GM12878 (cell line): ENCODE data around the gene EBI3. TPM values are rescaled to one million over a fixed set of nuclear protein-coding genes. Genes with fewer than 3 reads are reported as not detected.

Experiments used
- ATAC-seq: fragments of 200-7000 bp; cut with Tn5 transposase; 3 replicates; pipeline ENCODE4 v1.9.1; 2020; ENCODE audit warnings: mild to moderate bottlenecking, moderate library complexity
- BruUV-seq: library from RNA; stranded (reverse); fragments of 400-500 nt; replicated peaks from 2 replicates; lab custom pipeline; 2021; lab: Mats Ljungman, UMichigan
- CTCF ChIA-PET: fragments of 300-600 bp; sonication (Branson Sonifier 250); formaldehyde crosslinking; extraction: SDS; loops from one replicate; lab custom pipeline; 2021; ENCODE audit warnings: inconsistent platforms; lab: Yijun Ruan, JAX
- POLR2A ChIA-PET: fragments of 350-600 bp; formaldehyde crosslinking; extraction: SDS; loops from one replicate; lab custom pipeline; 2021; ENCODE audit warnings: inconsistent platforms; lab: Charles Lee
- RAD21 ChIA-PET: fragments of 300-600 bp; sonication (Branson Sonifier 250); formaldehyde crosslinking; loops from one replicate; lab custom pipeline; 2023; ENCODE audit warnings: antibody characterized with exemption; ENCODE audit not compliant: unreplicated experiment; lab: Charles Lee
- SMC1A ChIA-PET: fragments of 300-600 bp; sonication (Branson Sonifier 250); formaldehyde crosslinking; loops from one replicate; lab custom pipeline; 2023; ENCODE audit not compliant: unreplicated experiment, uncharacterized antibody; lab: Charles Lee
- DNase-seq: peaks from one replicate; pipeline ENCODE4 v3.0.0-alpha.2; 2011; ENCODE audit warnings: low read depth, low spot score
- FAIRE-seq: peaks from 3 replicates; lab custom pipeline; 2011; peaks lifted over from hg19 to GRCh38; lab: Jason Lieb, UNC
- H2AFZ ChIP-seq: 2 replicates; pipeline ENCODE4 v1.6.0; 2011; ENCODE audit warnings: low read depth, low read length, control low read depth; ENCODE audit not compliant: control insufficient read depth
- H3K27ac ChIP-seq: 2 replicates; pipeline ENCODE4 v1.5.1; 2011; ENCODE audit warnings: control low read depth; ENCODE audit not compliant: control insufficient read depth, insufficient read depth
- H3K27me3 ChIP-seq, 2 experiments: replicated peaks in 1 of 2; 2 replicates each; pipeline versions ENCODE4 v1.6.0 to v1.6.1; 2011; ENCODE audit warnings: low read length in 1 of 2; ENCODE audit not compliant: control insufficient read depth in 2 of 2, insufficient read depth in 2 of 2
- H3K36me3 ChIP-seq, 2 experiments: 2 replicates each; pipeline ENCODE4 v1.5.1; 2011; ENCODE audit warnings: low read length in 1 of 2; ENCODE audit not compliant: control insufficient read depth in 2 of 2, insufficient read depth in 2 of 2
- H3K4me1 ChIP-seq: 2 replicates; pipeline ENCODE4 v1.6.1; 2011; ENCODE audit warnings: mild to moderate bottlenecking, low read length, moderate library complexity, mixed read lengths; ENCODE audit not compliant: control insufficient read depth, insufficient read depth
- H3K4me2 ChIP-seq: 2 replicates; pipeline ENCODE4 v1.6.0; 2011; ENCODE audit warnings: control low read depth; ENCODE audit not compliant: control insufficient read depth, insufficient read depth
- H3K4me3 ChIP-seq: fragments of 200-600 bp; sonication (generic); 2 replicates; pipeline ENCODE4 v1.5.1; 2016
- H3K79me2 ChIP-seq: 2 replicates; pipeline ENCODE4 v1.6.0; 2011; ENCODE audit warnings: low read length; ENCODE audit not compliant: control insufficient read depth, insufficient read depth
- H3K9ac ChIP-seq: 2 replicates; pipeline ENCODE4 v1.8.0; 2011; ENCODE audit warnings: low read length, control low read depth, mixed read lengths; ENCODE audit not compliant: control insufficient read depth, insufficient read depth
- H3K9me3 ChIP-seq: replicated peaks from 3 replicates; pipeline ENCODE4 v1.5.1; 2011; ENCODE audit warnings: mild to moderate bottlenecking, low read length; ENCODE audit not compliant: control insufficient read depth, insufficient read depth
- H4K20me1 ChIP-seq: 2 replicates; pipeline ENCODE4 v1.6.0; 2011; ENCODE audit not compliant: control insufficient read depth, insufficient read depth
- CBX5 ChIP-seq: sonication (generic); IDR thresholded peaks from 2 replicates; pipeline ENCODE4 v1.6.1; 2016; ENCODE audit warnings: low read depth, moderate library complexity, mild to moderate bottlenecking, inconsistent platforms
- HDAC6 ChIP-seq: fragments of 200-600 bp; sonication (generic); IDR thresholded peaks from one replicate; pipeline ENCODE4 v1.8.0; 2017; ENCODE audit warnings: antibody characterized with exemption; ENCODE audit not compliant: unreplicated experiment
- HDGF ChIP-seq: fragments of 450-650 bp; IDR thresholded peaks from 2 replicates; pipeline ENCODE4 v1.6.1; 2016; ENCODE audit warnings: antibody characterized with exemption
- LARP7 ChIP-seq: fragments of 450-650 bp; IDR thresholded peaks from 2 replicates; pipeline ENCODE4 v1.6.1; 2017; ENCODE audit warnings: mild to moderate bottlenecking
- MLLT1 ChIP-seq: fragments of 450-650 bp; IDR thresholded peaks from 2 replicates; pipeline ENCODE4 v1.6.1; 2016; ENCODE audit warnings: mild to moderate bottlenecking
- NR2F1 ChIP-seq: fragments of 450-650 bp; conservative IDR thresholded peaks from 2 replicates; pipeline ENCODE4 v1.6.1; 2017; ENCODE audit warnings: mild to moderate bottlenecking
- RAD51 ChIP-seq: fragments of 450-650 bp; IDR thresholded peaks from 2 replicates; pipeline ENCODE4 v1.6.1; 2016; ENCODE audit warnings: moderate library complexity, mild to moderate bottlenecking, inconsistent platforms
- SMAD1 ChIP-seq: fragments of 450-650 bp; IDR thresholded peaks from 2 replicates; pipeline ENCODE4 v1.6.1; 2018; ENCODE audit warnings: mild to moderate bottlenecking, low read depth; ENCODE audit not compliant: partially characterized antibody
- SUZ12 ChIP-seq: fragments of 200-600 bp; sonication (generic); IDR thresholded peaks from one replicate; pipeline ENCODE4 v1.6.1; 2018; ENCODE audit warnings: antibody characterized with exemption, mild to moderate bottlenecking; ENCODE audit not compliant: unreplicated experiment
- ZNF217 ChIP-seq: fragments of 450-650 bp; IDR thresholded peaks from 2 replicates; pipeline ENCODE4 v1.6.1; 2017; ENCODE audit warnings: antibody characterized with exemption, mild to moderate bottlenecking
- ZZZ3 ChIP-seq: IDR thresholded peaks from 2 replicates; pipeline ENCODE4 v1.6.1; 2011; ENCODE audit warnings: low read depth; ENCODE audit not compliant: control insufficient read depth, insufficient read length
- WGBS: methylation state at CpG from one replicate; pipeline ENCODE4 v1.1.6; 2016; ENCODE audit warnings: low lambda C conversion rate; ENCODE audit not compliant: insufficient replicate concordance, insufficient coverage; ENCODE audit errors: missing lambda C conversion rate; 5-methylcytosine and 5-hydroxymethylcytosine counted together
- in situ Hi-C: fragments of 300-500 bp; cut with MboI; formaldehyde crosslinking; loops from 9 replicates; pipeline ENCODE4 v1.14.3; 2018; ENCODE audit warnings: mixed read lengths
- intact Hi-C: fragments of 100-400 bp; cut with micrococcal nuclease; formaldehyde crosslinking; loops from one replicate; pipeline ENCODE4 v1.14.2; 2022; ENCODE audit not compliant: unreplicated experiment
- polyA plus RNA-seq, 11 experiments: library from polyadenylated mRNA; depleted of rRNA in 4 of 11; unstranded in 6 of 11; stranded (reverse) in 5 of 11; fragments of >200 nt; fragmentation: Nextera tagmentation in 4 of 11; fragmentation: Illumina TruSeq in 1 of 11; extraction: Ambion mirVana in 4 of 11; extraction: Trizol in 1 of 11; gene quantifications; 1 replicate in 1 of 11; 2 replicates in 10 of 11; pipeline versions ENCODE4 v1.2.1 to v1.2.3, GENCODE V29; 2011 to 2016; ENCODE audit warnings: inconsistent platforms in 2 of 11, missing spikeins in 2 of 11, low read depth in 1 of 11
- total RNA-seq, 4 experiments: library from RNA; depleted of rRNA in 3 of 4; stranded (reverse); fragments of >200 nt in 3 of 4; fragmentation: Illumina TruSeq in 1 of 4; extraction: Trizol in 1 of 4; gene quantifications; 2 replicates each; pipeline versions ENCODE4 v1.2.1 to v1.2.3, GENCODE V29; 2013 to 2021
- TF ChIP-seq, protein P1 (sequence below): fragments of 450-650 bp; IDR thresholded peaks from 2 replicates; pipeline ENCODE4 v1.6.1; 2017; ENCODE audit warnings: mild to moderate bottlenecking
- TF ChIP-seq, protein P2 (sequence below): fragments of 450-650 bp; IDR thresholded peaks from 2 replicates; pipeline ENCODE4 v1.6.1; 2017; ENCODE audit warnings: borderline replicate concordance
- TF ChIP-seq, protein P3 (sequence below): IDR thresholded peaks from 2 replicates; pipeline ENCODE4 v1.6.1; 2012; ENCODE audit warnings: low read depth, low read length, improper control_type of control experiment
- TF ChIP-seq, protein P4 (sequence below): fragments of 450-650 bp; formaldehyde crosslinking; IDR thresholded peaks from 2 replicates; pipeline ENCODE4 v1.4.0; 2022; ENCODE audit warnings: mild to moderate bottlenecking, moderate library complexity

Gene EBI3
- total and polyA plus RNA-seq, 10 of the 15 experiments (the other 5 are each of a cell fraction or from before 2014, with no cell fraction given), result 22.0 to 288 (median 186) TPM

DNA sequence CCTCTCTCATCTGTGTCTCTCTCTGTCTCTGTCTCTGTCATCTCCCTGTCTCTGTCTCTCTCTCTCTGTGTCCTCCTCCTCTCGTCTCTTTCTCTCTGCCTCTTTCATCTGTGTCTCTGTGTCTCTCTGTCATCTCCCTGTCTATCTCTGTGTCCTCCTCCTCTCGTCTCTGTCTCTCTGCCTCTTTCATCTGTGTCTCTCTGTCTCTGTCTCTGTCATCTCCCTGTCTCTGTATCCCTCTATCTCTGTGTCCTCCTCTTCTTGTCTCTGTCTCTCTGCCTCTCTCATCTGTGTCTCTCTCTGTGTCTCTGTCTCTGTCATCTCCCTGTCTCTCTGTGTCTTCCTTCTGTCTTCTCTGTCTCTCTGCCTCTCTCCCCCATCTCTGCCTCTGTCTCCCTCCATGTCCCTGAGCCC is 551 bp upstream of the EBI3 start:
- no peaks in the 10 kb centered on the region for H3K9me3 ChIP-seq
- peaks cover 24% of the 10 kb centered on the region for H3K4me1 ChIP-seq
- H3K27ac ChIP-seq, result peak overlapping the region; percentile 99
- H3K9ac ChIP-seq, result peak overlapping the region; percentile 95
- ATAC-seq (no peak), DNase-seq (no peak), FAIRE-seq (no peak)
- SMC1A ChIA-PET, result interaction anchor here (1.4 to 2.1 kb wide), 3 partner anchors 14 to 241 kb away, joined by 4 to 5 read pairs (median 5); no protein-coding TSS in a partner anchor
- H4K20me1 ChIP-seq, result no peaks in the 10 kb centered on the region
- RAD21 ChIA-PET, result interaction anchor here (1.5 kb wide), 1 partner anchor 16 kb away, joined by 3 read pairs; no protein-coding TSS in a partner anchor
- POLR2A ChIA-PET, result interaction anchor here (0.8 to 6.0 kb wide), 9 partner anchors 7 to 466 kb away, joined by 3 to 45 read pairs (median 7); partner anchors contain the start of gene ZBTB7A
- peaks cover 53% of the 10 kb centered on the region for H3K79me2 ChIP-seq
- BruUV-seq, result TSS peak; percentile 87
- intact Hi-C loops (loop anchor here (2.0 kb wide), 2 partner anchors 14 to 18 kb away; partner anchors contain the start of gene YJU2), in situ Hi-C loops (no loop called here)
- H3K4me3 ChIP-seq, result peak overlapping the region; percentile 93
- no peaks in the 10 kb centered on the region for H3K27me3 ChIP-seq
- peak overlapping the region; percentile 75 for H3K4me2 ChIP-seq
- H2AFZ ChIP-seq, result peak overlapping the region; percentile 83
- 3% methylated on average over 2 of the region's 2 CpGs for WGBS
- CTCF ChIA-PET, result interaction anchor here (1.0 to 1.6 kb wide), 4 partner anchors 10 to 243 kb away, joined by 3 to 6 read pairs (median 5); no protein-coding TSS in a partner anchor
- no peaks in the 10 kb centered on the region; a peak in 1 of 4 replicates for H3K36me3 ChIP-seq
- TF ChIP-seq MLLT1 (peak; percentile 84), SMAD1 (no peak), HDAC6 (no peak), NR2F1 (no peak), SUZ12 (no peak), LARP7 (no peak), HDGF (peak; percentile 100), ZZZ3 (no peak), CBX5 (no peak), RAD51 (peak; percentile 5; the same call in 1 of the 2 replicates), ZNF217 (0 out of 2 replicates have a peak, but pooled peaks have one; percentile 59)
- TF ChIP-seq, protein P1, sequence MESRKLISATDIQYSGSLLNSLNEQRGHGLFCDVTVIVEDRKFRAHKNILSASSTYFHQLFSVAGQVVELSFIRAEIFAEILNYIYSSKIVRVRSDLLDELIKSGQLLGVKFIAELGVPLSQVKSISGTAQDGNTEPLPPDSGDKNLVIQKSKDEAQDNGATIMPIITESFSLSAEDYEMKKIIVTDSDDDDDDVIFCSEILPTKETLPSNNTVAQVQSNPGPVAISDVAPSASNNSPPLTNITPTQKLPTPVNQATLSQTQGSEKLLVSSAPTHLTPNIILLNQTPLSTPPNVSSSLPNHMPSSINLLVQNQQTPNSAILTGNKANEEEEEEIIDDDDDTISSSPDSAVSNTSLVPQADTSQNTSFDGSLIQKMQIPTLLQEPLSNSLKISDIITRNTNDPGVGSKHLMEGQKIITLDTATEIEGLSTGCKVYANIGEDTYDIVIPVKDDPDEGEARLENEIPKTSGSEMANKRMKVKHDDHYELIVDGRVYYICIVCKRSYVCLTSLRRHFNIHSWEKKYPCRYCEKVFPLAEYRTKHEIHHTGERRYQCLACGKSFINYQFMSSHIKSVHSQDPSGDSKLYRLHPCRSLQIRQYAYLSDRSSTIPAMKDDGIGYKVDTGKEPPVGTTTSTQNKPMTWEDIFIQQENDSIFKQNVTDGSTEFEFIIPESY, result peak; percentile 46; the same call in 1 of the 2 replicates
- TF ChIP-seq, protein P2, sequence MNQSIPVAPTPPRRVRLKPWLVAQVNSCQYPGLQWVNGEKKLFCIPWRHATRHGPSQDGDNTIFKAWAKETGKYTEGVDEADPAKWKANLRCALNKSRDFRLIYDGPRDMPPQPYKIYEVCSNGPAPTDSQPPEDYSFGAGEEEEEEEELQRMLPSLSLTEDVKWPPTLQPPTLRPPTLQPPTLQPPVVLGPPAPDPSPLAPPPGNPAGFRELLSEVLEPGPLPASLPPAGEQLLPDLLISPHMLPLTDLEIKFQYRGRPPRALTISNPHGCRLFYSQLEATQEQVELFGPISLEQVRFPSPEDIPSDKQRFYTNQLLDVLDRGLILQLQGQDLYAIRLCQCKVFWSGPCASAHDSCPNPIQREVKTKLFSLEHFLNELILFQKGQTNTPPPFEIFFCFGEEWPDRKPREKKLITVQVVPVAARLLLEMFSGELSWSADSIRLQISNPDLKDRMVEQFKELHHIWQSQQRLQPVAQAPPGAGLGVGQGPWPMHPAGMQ, result no peak; the same call in 1 of the 2 replicates
- TF ChIP-seq, protein P3, sequence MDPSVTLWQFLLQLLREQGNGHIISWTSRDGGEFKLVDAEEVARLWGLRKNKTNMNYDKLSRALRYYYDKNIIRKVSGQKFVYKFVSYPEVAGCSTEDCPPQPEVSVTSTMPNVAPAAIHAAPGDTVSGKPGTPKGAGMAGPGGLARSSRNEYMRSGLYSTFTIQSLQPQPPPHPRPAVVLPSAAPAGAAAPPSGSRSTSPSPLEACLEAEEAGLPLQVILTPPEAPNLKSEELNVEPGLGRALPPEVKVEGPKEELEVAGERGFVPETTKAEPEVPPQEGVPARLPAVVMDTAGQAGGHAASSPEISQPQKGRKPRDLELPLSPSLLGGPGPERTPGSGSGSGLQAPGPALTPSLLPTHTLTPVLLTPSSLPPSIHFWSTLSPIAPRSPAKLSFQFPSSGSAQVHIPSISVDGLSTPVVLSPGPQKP, result no peak
- TF ChIP-seq, protein P4, sequence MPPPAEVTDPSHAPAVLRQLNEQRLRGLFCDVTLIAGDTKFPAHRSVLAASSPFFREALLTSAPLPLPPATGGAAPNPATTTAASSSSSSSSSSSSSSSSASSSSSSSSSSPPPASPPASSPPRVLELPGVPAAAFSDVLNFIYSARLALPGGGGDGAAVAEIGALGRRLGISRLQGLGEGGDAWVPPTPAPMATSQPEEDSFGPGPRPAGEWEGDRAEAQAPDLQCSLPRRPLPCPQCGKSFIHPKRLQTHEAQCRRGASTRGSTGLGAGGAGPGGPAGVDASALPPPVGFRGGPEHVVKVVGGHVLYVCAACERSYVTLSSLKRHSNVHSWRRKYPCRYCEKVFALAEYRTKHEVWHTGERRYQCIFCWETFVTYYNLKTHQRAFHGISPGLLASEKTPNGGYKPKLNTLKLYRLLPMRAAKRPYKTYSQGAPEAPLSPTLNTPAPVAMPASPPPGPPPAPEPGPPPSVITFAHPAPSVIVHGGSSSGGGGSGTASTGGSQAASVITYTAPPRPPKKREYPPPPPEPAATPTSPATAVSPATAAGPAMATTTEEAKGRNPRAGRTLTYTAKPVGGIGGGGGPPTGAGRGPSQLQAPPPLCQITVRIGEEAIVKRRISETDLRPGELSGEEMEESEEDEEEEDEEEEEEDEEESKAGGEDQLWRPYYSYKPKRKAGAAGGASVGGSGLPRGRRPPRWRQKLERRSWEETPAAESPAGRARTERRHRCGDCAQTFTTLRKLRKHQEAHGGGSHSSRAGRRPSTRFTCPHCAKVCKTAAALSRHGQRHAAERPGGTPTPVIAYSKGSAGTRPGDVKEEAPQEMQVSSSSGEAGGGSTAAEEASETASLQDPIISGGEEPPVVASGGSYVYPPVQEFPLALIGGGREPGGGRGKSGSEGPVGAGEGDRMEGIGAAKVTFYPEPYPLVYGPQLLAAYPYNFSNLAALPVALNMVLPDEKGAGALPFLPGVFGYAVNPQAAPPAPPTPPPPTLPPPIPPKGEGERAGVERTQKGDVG (CRISPR knock-in tag), result no peak
